HepG2 (cell line): ENCODE data around the gene HADH. TPM values are rescaled to one million over a fixed set of nuclear protein-coding genes. Genes with fewer than 3 reads are reported as not detected.

ENCODE experiments used
- HCFC1 ChIP-seq: fragments of 150-350 bp; IDR thresholded peaks from 2 replicates; pipeline ENCODE4 v1.6.1; 2014; ENCODE audit warnings: low read depth, low read length
- NCOR1 ChIP-seq: fragments of 200-600 bp; sonication (generic); IDR thresholded peaks from 2 replicates; pipeline ENCODE4 v1.7.0; 2017; ENCODE audit warnings: antibody characterized with exemption, low read length, borderline replicate concordance
- SP5 ChIP-seq: IDR thresholded peaks from 2 replicates; pipeline ENCODE4 v1.6.1; 2016; ENCODE audit warnings: low read depth, borderline replicate concordance
- SSRP1 ChIP-seq: IDR thresholded peaks from 2 replicates; pipeline ENCODE4 v1.6.1; 2016; ENCODE audit warnings: control low read depth
- U2AF2 ChIP-seq: fragments of 200-400 bp; formaldehyde crosslinking; IDR thresholded peaks from 2 replicates; pipeline ENCODE4 v1.6.1; 2017; ENCODE audit warnings: low read depth, mild to moderate bottlenecking, low read length
- ZBTB38 ChIP-seq: sonication (generic); formaldehyde crosslinking; IDR thresholded peaks from 2 replicates; pipeline ENCODE4 v1.5.1; 2020; ENCODE audit warnings: mild to moderate bottlenecking, missing genetic modification reagents
- ZNF251 ChIP-seq: sonication (generic); formaldehyde crosslinking; IDR thresholded peaks from 2 replicates; pipeline ENCODE4 v1.9.0; 2021; ENCODE audit warnings: mild to moderate bottlenecking, missing genetic modification reagents
- ZNF644 ChIP-seq: IDR thresholded peaks from 2 replicates; pipeline ENCODE4 v1.6.1; 2016; ENCODE audit warnings: low read depth
- ZNF768 ChIP-seq: sonication (generic); formaldehyde crosslinking; IDR thresholded peaks from 2 replicates; pipeline ENCODE4 v1.4.0; 2020; ENCODE audit warnings: missing genetic modification reagents
- ZSCAN30 ChIP-seq: sonication (generic); formaldehyde crosslinking; IDR thresholded peaks from 2 replicates; pipeline ENCODE4 v1.5.0; 2020; ENCODE audit warnings: mild to moderate bottlenecking, missing genetic modification reagents
- polyA plus RNA-seq, 8 experiments: library from polyadenylated mRNA; depleted of rRNA in 3 of 8; stranded (reverse) in 7 of 8; unstranded in 1 of 8; fragments of >200 nt; fragmentation: Illumina TruSeq in 4 of 8; extraction: Trizol in 4 of 8; gene quantifications; 2 replicates each; pipeline versions ENCODE4 v1.2.1 to v1.2.3, GENCODE V29; 2011 to 2016; ENCODE audit warnings: low read depth in 4 of 8, missing spikeins in 1 of 8, mixed read lengths in 1 of 8; ENCODE audit not compliant: insufficient read depth in 1 of 8
- total RNA-seq, 5 experiments: library from RNA; depleted of rRNA; stranded (reverse); fragments of >200 nt; fragmentation: Illumina TruSeq; extraction: Trizol; gene quantifications; 2 replicates each; pipeline ENCODE4 v1.2.3, GENCODE V29; 2016; ENCODE audit warnings: low read depth in 1 of 5
- TF ChIP-seq, protein P1 (sequence below): sonication (generic); formaldehyde crosslinking; IDR thresholded peaks from 2 replicates; pipeline ENCODE4 v1.4.0; 2020; ENCODE audit warnings: mild to moderate bottlenecking, low read depth, missing genetic modification reagents
- TF ChIP-seq, protein P2 (sequence below): sonication (generic); formaldehyde crosslinking; IDR thresholded peaks from 2 replicates; pipeline ENCODE4 v1.4.0; 2020; ENCODE audit warnings: mild to moderate bottlenecking, missing genetic modification reagents
- TF ChIP-seq, protein P3 (sequence below): sonication (generic); formaldehyde crosslinking; IDR thresholded peaks from 2 replicates; pipeline ENCODE4; 2020; ENCODE audit warnings: missing genetic modification reagents, mild to moderate bottlenecking, borderline replicate concordance
- TF ChIP-seq, protein P4 (sequence below): sonication (generic); formaldehyde crosslinking; IDR thresholded peaks from 2 replicates; pipeline ENCODE4 v1.4.0; 2020; ENCODE audit warnings: missing genetic modification reagents
- TF ChIP-seq, protein P5 (sequence below): sonication (generic); formaldehyde crosslinking; IDR thresholded peaks from 2 replicates; pipeline ENCODE4 v1.4.0; 2020; ENCODE audit warnings: missing genetic modification reagents
- TF ChIP-seq, protein P6 (sequence below): sonication (generic); formaldehyde crosslinking; IDR thresholded peaks from 2 replicates; pipeline ENCODE4 v1.8.1; 2023; ENCODE audit warnings: missing genetic modification reagents, inconsistent platforms, borderline replicate concordance

The HADH gene
- total and polyA plus RNA-seq, 2 of the 13 experiments (the other 11 are each of a cell fraction or from before 2014, with no cell fraction given) = 29.6 to 33.9 TPM

DNA sequence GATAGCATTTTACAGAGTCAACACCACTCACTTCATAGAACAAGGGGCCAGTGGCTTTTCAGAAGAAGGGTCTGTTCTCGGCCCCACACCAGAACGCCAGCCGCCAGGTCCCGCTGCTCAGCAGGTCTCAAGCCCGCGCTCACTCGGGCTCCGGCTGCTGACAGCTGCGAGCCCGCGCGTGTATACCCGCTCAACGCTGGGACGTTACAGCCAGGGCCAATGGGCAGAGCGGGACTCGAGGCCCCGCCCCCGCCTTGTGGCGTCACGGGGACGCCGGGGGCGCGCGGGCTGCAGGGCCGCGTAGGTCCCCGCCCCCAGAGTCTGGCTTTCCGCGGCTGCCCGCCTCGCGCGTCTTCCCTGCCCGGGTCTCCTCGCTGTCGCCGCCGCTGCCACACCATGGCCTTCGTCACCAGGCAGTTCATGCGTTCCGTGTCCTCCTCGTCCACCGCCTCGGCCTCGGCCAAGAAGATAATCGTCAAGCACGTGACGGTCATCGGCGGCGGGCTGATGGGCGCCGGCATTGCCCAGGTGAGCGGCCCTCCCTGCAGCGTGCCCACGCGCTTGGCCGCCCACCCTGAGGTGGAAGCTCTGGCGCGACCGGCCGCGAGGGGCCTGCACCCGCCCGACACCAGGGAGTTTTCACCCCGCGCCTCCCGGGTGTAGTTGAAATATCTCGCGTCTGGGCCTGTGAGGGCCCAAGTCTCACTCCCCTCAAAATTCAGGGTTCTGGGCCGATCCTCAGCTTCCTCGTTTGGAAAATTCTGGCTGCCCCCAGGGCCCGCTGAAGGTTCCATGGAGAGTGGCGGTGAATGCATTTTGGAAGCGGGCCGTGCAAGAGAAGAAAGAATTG lies at the start of gene HADH (continued):
- TF ChIP-seq ZNF768 (CRISPR knock-in tag) (peak; percentile 62; the same call in 1 of the 2 replicates), HCFC1 (no peak), ZBTB38 (CRISPR knock-in tag) (peak; percentile 64; the same call in 1 of the 2 replicates), ZNF644 (CRISPR knock-in tag) (no peak), ZNF251 (CRISPR knock-in tag) (no peak), SP5 (no peak), NCOR1 (no peak), SSRP1 (no peak), U2AF2 (no peak), ZSCAN30 (CRISPR knock-in tag) (no peak)
- TF ChIP-seq, protein P1, sequence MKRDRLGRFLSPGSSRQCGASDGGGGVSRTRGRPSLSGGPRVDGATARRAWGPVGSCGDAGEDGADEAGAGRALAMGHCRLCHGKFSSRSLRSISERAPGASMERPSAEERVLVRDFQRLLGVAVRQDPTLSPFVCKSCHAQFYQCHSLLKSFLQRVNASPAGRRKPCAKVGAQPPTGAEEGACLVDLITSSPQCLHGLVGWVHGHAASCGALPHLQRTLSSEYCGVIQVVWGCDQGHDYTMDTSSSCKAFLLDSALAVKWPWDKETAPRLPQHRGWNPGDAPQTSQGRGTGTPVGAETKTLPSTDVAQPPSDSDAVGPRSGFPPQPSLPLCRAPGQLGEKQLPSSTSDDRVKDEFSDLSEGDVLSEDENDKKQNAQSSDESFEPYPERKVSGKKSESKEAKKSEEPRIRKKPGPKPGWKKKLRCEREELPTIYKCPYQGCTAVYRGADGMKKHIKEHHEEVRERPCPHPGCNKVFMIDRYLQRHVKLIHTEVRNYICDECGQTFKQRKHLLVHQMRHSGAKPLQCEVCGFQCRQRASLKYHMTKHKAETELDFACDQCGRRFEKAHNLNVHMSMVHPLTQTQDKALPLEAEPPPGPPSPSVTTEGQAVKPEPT = 0 out of 2 replicates have a peak, but pooled peaks have one; percentile 14
- TF ChIP-seq, protein P2, sequence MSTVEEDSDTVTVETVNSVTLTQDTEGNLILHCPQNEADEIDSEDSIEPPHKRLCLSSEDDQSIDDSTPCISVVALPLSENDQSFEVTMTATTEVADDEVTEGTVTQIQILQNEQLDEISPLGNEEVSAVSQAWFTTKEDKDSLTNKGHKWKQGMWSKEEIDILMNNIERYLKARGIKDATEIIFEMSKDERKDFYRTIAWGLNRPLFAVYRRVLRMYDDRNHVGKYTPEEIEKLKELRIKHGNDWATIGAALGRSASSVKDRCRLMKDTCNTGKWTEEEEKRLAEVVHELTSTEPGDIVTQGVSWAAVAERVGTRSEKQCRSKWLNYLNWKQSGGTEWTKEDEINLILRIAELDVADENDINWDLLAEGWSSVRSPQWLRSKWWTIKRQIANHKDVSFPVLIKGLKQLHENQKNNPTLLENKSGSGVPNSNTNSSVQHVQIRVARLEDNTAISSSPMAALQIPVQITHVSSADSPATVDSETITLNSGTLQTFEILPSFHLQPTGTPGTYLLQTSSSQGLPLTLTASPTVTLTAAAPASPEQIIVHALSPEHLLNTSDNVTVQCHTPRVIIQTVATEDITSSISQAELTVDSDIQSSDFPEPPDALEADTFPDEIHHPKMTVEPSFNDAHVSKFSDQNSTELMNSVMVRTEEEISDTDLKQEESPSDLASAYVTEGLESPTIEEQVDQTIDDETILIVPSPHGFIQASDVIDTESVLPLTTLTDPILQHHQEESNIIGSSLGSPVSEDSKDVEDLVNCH (CRISPR knock-in tag) = no peak
- TF ChIP-seq, protein P3, sequence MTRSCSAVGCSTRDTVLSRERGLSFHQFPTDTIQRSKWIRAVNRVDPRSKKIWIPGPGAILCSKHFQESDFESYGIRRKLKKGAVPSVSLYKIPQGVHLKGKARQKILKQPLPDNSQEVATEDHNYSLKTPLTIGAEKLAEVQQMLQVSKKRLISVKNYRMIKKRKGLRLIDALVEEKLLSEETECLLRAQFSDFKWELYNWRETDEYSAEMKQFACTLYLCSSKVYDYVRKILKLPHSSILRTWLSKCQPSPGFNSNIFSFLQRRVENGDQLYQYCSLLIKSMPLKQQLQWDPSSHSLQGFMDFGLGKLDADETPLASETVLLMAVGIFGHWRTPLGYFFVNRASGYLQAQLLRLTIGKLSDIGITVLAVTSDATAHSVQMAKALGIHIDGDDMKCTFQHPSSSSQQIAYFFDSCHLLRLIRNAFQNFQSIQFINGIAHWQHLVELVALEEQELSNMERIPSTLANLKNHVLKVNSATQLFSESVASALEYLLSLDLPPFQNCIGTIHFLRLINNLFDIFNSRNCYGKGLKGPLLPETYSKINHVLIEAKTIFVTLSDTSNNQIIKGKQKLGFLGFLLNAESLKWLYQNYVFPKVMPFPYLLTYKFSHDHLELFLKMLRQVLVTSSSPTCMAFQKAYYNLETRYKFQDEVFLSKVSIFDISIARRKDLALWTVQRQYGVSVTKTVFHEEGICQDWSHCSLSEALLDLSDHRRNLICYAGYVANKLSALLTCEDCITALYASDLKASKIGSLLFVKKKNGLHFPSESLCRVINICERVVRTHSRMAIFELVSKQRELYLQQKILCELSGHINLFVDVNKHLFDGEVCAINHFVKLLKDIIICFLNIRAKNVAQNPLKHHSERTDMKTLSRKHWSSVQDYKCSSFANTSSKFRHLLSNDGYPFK = peak; percentile 51; the same call in 1 of the 2 replicates
- TF ChIP-seq, protein P4, sequence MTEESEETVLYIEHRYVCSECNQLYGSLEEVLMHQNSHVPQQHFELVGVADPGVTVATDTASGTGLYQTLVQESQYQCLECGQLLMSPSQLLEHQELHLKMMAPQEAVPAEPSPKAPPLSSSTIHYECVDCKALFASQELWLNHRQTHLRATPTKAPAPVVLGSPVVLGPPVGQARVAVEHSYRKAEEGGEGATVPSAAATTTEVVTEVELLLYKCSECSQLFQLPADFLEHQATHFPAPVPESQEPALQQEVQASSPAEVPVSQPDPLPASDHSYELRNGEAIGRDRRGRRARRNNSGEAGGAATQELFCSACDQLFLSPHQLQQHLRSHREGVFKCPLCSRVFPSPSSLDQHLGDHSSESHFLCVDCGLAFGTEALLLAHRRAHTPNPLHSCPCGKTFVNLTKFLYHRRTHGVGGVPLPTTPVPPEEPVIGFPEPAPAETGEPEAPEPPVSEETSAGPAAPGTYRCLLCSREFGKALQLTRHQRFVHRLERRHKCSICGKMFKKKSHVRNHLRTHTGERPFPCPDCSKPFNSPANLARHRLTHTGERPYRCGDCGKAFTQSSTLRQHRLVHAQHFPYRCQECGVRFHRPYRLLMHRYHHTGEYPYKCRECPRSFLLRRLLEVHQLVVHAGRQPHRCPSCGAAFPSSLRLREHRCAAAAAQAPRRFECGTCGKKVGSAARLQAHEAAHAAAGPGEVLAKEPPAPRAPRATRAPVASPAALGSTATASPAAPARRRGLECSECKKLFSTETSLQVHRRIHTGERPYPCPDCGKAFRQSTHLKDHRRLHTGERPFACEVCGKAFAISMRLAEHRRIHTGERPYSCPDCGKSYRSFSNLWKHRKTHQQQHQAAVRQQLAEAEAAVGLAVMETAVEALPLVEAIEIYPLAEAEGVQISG (CRISPR knock-in tag) = peak; percentile 65
- TF ChIP-seq, protein P5, sequence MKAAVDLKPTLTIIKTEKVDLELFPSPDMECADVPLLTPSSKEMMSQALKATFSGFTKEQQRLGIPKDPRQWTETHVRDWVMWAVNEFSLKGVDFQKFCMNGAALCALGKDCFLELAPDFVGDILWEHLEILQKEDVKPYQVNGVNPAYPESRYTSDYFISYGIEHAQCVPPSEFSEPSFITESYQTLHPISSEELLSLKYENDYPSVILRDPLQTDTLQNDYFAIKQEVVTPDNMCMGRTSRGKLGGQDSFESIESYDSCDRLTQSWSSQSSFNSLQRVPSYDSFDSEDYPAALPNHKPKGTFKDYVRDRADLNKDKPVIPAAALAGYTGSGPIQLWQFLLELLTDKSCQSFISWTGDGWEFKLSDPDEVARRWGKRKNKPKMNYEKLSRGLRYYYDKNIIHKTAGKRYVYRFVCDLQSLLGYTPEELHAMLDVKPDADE (CRISPR knock-in tag) = no peak
- TF ChIP-seq, protein P6, sequence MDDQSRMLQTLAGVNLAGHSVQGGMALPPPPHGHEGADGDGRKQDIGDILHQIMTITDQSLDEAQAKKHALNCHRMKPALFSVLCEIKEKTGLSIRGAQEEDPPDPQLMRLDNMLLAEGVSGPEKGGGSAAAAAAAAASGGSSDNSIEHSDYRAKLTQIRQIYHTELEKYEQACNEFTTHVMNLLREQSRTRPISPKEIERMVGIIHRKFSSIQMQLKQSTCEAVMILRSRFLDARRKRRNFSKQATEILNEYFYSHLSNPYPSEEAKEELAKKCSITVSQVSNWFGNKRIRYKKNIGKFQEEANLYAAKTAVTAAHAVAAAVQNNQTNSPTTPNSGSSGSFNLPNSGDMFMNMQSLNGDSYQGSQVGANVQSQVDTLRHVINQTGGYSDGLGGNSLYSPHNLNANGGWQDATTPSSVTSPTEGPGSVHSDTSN = no peak
